Transverse colon (tissue), 1 donor: Measurements from ENCODE around the gene BPIFB2.

Experiments
- EP300 ChIP-seq: sonication (generic); formaldehyde crosslinking; IDR thresholded peaks from one replicate; pipeline ENCODE4 v1.6.1; 2017; ENCODE audit warnings: antibody characterized with exemption, low read depth
- POLR2A ChIP-seq: fragments of 450-650 bp; IDR thresholded peaks from one replicate; pipeline ENCODE4 v1.6.1; 2016; ENCODE audit warnings: antibody characterized with exemption, mild to moderate bottlenecking, moderate library complexity

DNA sequence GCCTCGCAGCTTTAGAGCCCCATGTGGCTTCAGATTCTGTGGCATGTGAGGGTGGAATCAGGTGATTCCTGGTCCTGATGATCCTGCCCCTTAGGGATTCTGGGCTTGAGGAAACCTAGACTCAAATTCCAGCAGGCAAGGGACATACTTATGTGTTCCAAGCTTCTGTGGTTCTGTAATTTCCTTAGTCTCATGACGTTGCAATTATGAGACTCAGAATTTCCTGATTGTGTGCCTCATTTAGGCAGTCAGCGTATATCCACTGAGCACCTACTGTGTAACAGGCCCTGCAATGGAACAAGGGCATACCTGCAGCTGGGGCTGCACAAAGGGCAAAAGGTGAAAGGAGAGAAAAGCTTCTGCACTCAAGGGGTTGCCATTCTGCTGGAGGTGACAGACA lies 60.3 kb downstream of the BPIFB2 start:
- TF ChIP-seq EP300 (no peak), POLR2A (no peak)
